ENCODE measurements around the gene CACNA1C. TPM values are rescaled to one million over a fixed set of nuclear protein-coding genes. Genes with fewer than 3 reads are reported as not detected.

CACNA1C gene
- total RNA-seq, 1 experiment from 2014 or later: 1.1 TPM

DNA sequence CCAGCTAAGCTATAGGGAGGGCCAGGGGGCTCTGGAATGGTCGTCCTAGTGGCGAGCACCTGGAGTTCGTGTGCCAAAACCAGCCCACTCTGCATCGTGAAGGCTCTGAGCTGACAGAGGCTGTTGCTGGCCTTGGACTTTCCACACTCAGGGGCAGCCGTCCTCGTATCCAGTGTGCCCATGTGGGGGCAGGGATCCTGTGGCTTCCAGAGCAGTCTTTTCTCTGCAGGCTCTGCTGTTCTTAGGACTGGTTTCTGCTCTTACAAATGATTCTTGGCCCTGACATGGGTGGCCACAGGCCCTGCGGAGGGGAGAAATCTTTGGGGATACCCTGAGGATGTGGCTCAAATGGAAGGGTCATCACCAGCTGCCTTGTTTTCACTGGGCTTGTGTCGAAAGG lies 564.6 kb downstream of the CACNA1C start:
- peaks cover 9% of the 10 kb centered on the region for H3K27me3 Mint-ChIP-seq (ENCODE audit: low read depth)
- H3K4me3 Mint-ChIP-seq: no peak overlapping the region
- H2BK15ac ChIP-seq (ENCODE audit: low read depth, low read length): no peak overlapping the region
- H3K23me2 ChIP-seq (ENCODE audit: insufficient read length, low read depth, low read length, poor library complexity, severe bottlenecking): no peaks in the 10 kb centered on the region
- no peaks in the 10 kb centered on the region for H3K9me3 ChIP-seq (ENCODE audit: control insufficient read depth, low read depth, low read length)
- no peak overlapping the region for H4K8ac ChIP-seq (replicated peaks; ENCODE audit: insufficient read length, low read depth, low read length)
- H4K20me1 ChIP-seq (ENCODE audit: control insufficient read depth, insufficient read depth, insufficient read length): no peaks in the 10 kb centered on the region
- H2BK120ac ChIP-seq (ENCODE audit: low read depth, low read length, poor library complexity, severe bottlenecking): no peak overlapping the region
- H3K79me1 ChIP-seq (ENCODE audit: insufficient read depth, low read depth, low read length, poor library complexity, severe bottlenecking): no peaks in the 10 kb centered on the region
- H3K18ac ChIP-seq (ENCODE audit: insufficient read length, low read depth, low read length): no peak overlapping the region
- no peak overlapping the region for H3K56ac ChIP-seq (ENCODE audit: insufficient read length, low read depth, low read length)
- H3K4me2 ChIP-seq (ENCODE audit: insufficient read depth, insufficient read length, low read length): no peak overlapping the region
- no peak overlapping the region for H4K5ac ChIP-seq (ENCODE audit: insufficient read length, low read depth, low read length)
- H3T11ph ChIP-seq (ENCODE audit: low read length): no peak overlapping the region
- TF ChIP-seq, protein P1, sequence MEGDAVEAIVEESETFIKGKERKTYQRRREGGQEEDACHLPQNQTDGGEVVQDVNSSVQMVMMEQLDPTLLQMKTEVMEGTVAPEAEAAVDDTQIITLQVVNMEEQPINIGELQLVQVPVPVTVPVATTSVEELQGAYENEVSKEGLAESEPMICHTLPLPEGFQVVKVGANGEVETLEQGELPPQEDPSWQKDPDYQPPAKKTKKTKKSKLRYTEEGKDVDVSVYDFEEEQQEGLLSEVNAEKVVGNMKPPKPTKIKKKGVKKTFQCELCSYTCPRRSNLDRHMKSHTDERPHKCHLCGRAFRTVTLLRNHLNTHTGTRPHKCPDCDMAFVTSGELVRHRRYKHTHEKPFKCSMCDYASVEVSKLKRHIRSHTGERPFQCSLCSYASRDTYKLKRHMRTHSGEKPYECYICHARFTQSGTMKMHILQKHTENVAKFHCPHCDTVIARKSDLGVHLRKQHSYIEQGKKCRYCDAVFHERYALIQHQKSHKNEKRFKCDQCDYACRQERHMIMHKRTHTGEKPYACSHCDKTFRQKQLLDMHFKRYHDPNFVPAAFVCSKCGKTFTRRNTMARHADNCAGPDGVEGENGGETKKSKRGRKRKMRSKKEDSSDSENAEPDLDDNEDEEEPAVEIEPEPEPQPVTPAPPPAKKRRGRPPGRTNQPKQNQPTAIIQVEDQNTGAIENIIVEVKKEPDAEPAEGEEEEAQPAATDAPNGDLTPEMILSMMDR (conservative IDR thresholded peaks at IDR 0.05): 0 out of 3 replicates have a peak, but pooled peaks have one; percentile 21
- H3K4me1 ChIP-seq (ENCODE audit: insufficient read depth, low read length): no peaks in the 10 kb centered on the region
- no peak overlapping the region for H3K4ac ChIP-seq (ENCODE audit: low read depth, low read length)
- H3K14ac ChIP-seq (ENCODE audit: insufficient read depth, low read length): no peak overlapping the region
- no CpG with 5 or more reads among the region's 8 CpGs for WGBS (ENCODE audit: extremely low coverage, insufficient read length, low lambda C conversion rate)
- H3K27ac Mint-ChIP-seq: no peak overlapping the region; a peak in 1 of 7 replicates
- no peak overlapping the region for H3K27ac ChIP-seq (ENCODE audit: insufficient read length, low read depth, low read length)
- no peak overlapping the region for H3K9ac ChIP-seq (ENCODE audit: extremely low read depth, insufficient read length, low read length)
- no peak overlapping the region for H2AK5ac ChIP-seq (ENCODE audit: insufficient read length, low read length)
- no peak overlapping the region for H2AFZ ChIP-seq (ENCODE audit: low read length)
- H2BK20ac ChIP-seq (ENCODE audit: low read depth, low read length, poor library complexity, severe bottlenecking): no peak overlapping the region
- H3K4me1 Mint-ChIP-seq: peaks cover 13 to 16% of the 10 kb centered on the region in 2 experiments; a peak in 3 of 4 replicates
- H3K36me3 Mint-ChIP-seq (ENCODE audit: insufficient read depth in 1 of 3, low read depth in 3 of 3): peaks cover 0 to under 1% (median 0%) of the 10 kb centered on the region in 3 experiments; a peak in 1 of 7 replicates
- H3K79me2 ChIP-seq (ENCODE audit: insufficient read depth, low read length): no peaks in the 10 kb centered on the region
- H3K27me3 ChIP-seq (ENCODE audit: insufficient read depth, low read length): no peaks in the 10 kb centered on the region
- peak; percentile 41 for DNase-seq
- H4K91ac ChIP-seq (ENCODE audit: insufficient read length, low read depth, low read length): no peak overlapping the region
- H2BK12ac ChIP-seq (ENCODE audit: insufficient read length, low read depth, low read length): no peak overlapping the region
- H3K9me3 Mint-ChIP-seq: no peaks in the 10 kb centered on the region
- H2BK5ac ChIP-seq (ENCODE audit: insufficient read length, low read length): no peak overlapping the region
- H3K23ac ChIP-seq (ENCODE audit: insufficient read length, low read depth, low read length): no peak overlapping the region

Data from H9 (cell line).